Ureter (tissue), 1 donor: ENCODE data around the gene ECHDC1. TPM values are rescaled to one million over a fixed set of nuclear protein-coding genes. Genes with fewer than 3 reads are reported as not detected.

Source experiments
- total RNA-seq: library from RNA; stranded (reverse); gene quantifications from one replicate; pipeline ENCODE4 v1.2.4, GENCODE V29; 2023
- donor health status: DM: yes; HTN: yes; CAD: no.

ECHDC1 gene
- total RNA-seq, 1 donor from 2014 or later = 63.1 TPM

Other genes starting within 250 kb of the ECHDC1 start
- 4.1 TPM for gene RSPO3, start 224.9 kb downstream of the ECHDC1 start, total RNA-seq
- 36.5 TPM for gene RNF146, start 76.7 kb downstream of the ECHDC1 start, total RNA-seq
- gene KIAA0408, start 115.8 kb upstream of the ECHDC1 start, total RNA-seq = 12.8 TPM
- gene C6orf58, start 233.6 kb upstream of the ECHDC1 start, total RNA-seq = 0.55 TPM